K562 (cell line): ENCODE measurements around the gene SEMA3G. TPM values are rescaled to one million over a fixed set of nuclear protein-coding genes. Genes with fewer than 3 reads are reported as not detected.

Experiments
- AFF1 ChIP-seq, 2 experiments: fragments of 450-650 bp; IDR thresholded peaks; 2 replicates each; pipeline ENCODE4 v1.6.1; 2018; ENCODE audit warnings: mild to moderate bottlenecking in 2 of 2, low read depth in 1 of 2; ENCODE audit not compliant: partially characterized antibody in 2 of 2
- ATF7 ChIP-seq: fragments of 450-650 bp; IDR thresholded peaks from 2 replicates; pipeline ENCODE4 v1.7.1; 2014; ENCODE audit warnings: mild to moderate bottlenecking, moderate library complexity
- CHD4 ChIP-seq: fragments of 200-600 bp; sonication (generic); IDR thresholded peaks from 3 replicates; pipeline ENCODE4 v1.6.1; 2012; ENCODE audit warnings: low read depth, mild to moderate bottlenecking, mixed read lengths, low read length, inconsistent platforms; ENCODE audit not compliant: insufficient read depth, insufficient replicate concordance, poor library complexity, severe bottlenecking
- MAFF ChIP-seq: IDR thresholded peaks from 2 replicates; pipeline ENCODE4 v1.6.1; 2012; ENCODE audit warnings: low read length, improper control_type of control experiment
- RBBP5 ChIP-seq: fragments of 200-600 bp; sonication (generic); IDR thresholded peaks from 2 replicates; pipeline ENCODE4 v1.6.1; 2012; ENCODE audit warnings: borderline replicate concordance, mild to moderate bottlenecking, low read length, control low read depth, inconsistent platforms; ENCODE audit not compliant: insufficient read depth, poor library complexity, severe bottlenecking
- SRSF1 ChIP-seq: fragments of 200-400 bp; formaldehyde crosslinking; IDR thresholded peaks from 2 replicates; pipeline ENCODE4 v1.6.1; 2017; ENCODE audit warnings: mild to moderate bottlenecking, low read depth, low read length, moderate library complexity
- ZBTB8A ChIP-seq: fragments of 450-650 bp; IDR thresholded peaks from 2 replicates; pipeline ENCODE4 v1.6.1; 2018; ENCODE audit warnings: mild to moderate bottlenecking, moderate library complexity; ENCODE audit not compliant: partially characterized antibody
- ZNF282 ChIP-seq: sonication (generic); formaldehyde crosslinking; IDR thresholded peaks from 2 replicates; pipeline ENCODE4 v1.8.1; 2023; ENCODE audit warnings: missing genetic modification reagents
- polyA plus RNA-seq, 8 experiments: library from polyadenylated mRNA; depleted of rRNA in 4 of 8; stranded (reverse) in 5 of 8; unstranded in 3 of 8; fragments of >200 nt; fragmentation: Nextera tagmentation in 2 of 8; fragmentation: Illumina TruSeq in 1 of 8; extraction: Ambion mirVana in 2 of 8; extraction: Trizol in 1 of 8; gene quantifications; 2 replicates each; pipeline versions ENCODE4 v1.2.1 to v1.2.3, GENCODE V29; 2011 to 2014; ENCODE audit warnings: inconsistent platforms in 1 of 8, missing spikeins in 1 of 8
- total RNA-seq, 7 experiments: library from RNA; depleted of rRNA in 6 of 7; stranded (reverse); fragments of >200 nt in 6 of 7; fragmentation: Illumina TruSeq in 2 of 7; extraction: Trizol in 2 of 7; gene quantifications; 2 replicates each; pipeline versions ENCODE4 v1.2.1 to v1.2.3, GENCODE V29; 2011 to 2021; ENCODE audit warnings: low replicate concordance in 1 of 7
- TF ChIP-seq, protein P1 (sequence below): fragments of 450-650 bp; IDR thresholded peaks from 2 replicates; pipeline ENCODE4 v1.6.1; 2017; ENCODE audit warnings: antibody characterized with exemption
- TF ChIP-seq, protein P2 (sequence below): fragments of 200-400 bp; formaldehyde crosslinking; IDR thresholded peaks from 2 replicates; pipeline ENCODE4 v1.6.1; 2017; ENCODE audit warnings: mild to moderate bottlenecking, low read depth, low read length, moderate library complexity

SEMA3G gene
- total and polyA plus RNA-seq, 9 of the 15 experiments (the other 6 are each of a cell fraction or from before 2014, with no cell fraction given), result 0.04 to 0.07 (median 0.05) TPM; not detected in 6

- no peak for TF ChIP-seq ZBTB8A
- TF ChIP-seq MAFF, result no peak
- TF ChIP-seq ATF7, result no peak
- TF ChIP-seq ZNF282 (CRISPR knock-in tag), result no peak
- TF ChIP-seq, protein P1, sequence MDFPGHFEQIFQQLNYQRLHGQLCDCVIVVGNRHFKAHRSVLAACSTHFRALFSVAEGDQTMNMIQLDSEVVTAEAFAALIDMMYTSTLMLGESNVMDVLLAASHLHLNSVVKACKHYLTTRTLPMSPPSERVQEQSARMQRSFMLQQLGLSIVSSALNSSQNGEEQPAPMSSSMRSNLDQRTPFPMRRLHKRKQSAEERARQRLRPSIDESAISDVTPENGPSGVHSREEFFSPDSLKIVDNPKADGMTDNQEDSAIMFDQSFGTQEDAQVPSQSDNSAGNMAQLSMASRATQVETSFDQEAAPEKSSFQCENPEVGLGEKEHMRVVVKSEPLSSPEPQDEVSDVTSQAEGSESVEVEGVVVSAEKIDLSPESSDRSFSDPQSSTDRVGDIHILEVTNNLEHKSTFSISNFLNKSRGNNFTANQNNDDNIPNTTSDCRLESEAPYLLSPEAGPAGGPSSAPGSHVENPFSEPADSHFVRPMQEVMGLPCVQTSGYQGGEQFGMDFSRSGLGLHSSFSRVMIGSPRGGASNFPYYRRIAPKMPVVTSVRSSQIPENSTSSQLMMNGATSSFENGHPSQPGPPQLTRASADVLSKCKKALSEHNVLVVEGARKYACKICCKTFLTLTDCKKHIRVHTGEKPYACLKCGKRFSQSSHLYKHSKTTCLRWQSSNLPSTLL, result no peak
- no peak for TF ChIP-seq CHD4
- no peak for TF ChIP-seq RBBP5
- TF ChIP-seq, protein P2, sequence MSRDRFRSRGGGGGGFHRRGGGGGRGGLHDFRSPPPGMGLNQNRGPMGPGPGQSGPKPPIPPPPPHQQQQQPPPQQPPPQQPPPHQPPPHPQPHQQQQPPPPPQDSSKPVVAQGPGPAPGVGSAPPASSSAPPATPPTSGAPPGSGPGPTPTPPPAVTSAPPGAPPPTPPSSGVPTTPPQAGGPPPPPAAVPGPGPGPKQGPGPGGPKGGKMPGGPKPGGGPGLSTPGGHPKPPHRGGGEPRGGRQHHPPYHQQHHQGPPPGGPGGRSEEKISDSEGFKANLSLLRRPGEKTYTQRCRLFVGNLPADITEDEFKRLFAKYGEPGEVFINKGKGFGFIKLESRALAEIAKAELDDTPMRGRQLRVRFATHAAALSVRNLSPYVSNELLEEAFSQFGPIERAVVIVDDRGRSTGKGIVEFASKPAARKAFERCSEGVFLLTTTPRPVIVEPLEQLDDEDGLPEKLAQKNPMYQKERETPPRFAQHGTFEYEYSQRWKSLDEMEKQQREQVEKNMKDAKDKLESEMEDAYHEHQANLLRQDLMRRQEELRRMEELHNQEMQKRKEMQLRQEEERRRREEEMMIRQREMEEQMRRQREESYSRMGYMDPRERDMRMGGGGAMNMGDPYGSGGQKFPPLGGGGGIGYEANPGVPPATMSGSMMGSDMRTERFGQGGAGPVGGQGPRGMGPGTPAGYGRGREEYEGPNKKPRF, result no peak
- TF ChIP-seq AFF1 (IDR thresholded peaks at IDR 0.05; ENCODE audit: low read depth in 1 of 2, partially characterized antibody in 2 of 2), result no peak
- no peak for TF ChIP-seq SRSF1
Observed at GRCh38 chr3:52452570-52453221, 7.8 kb upstream of the SEMA3G start (continued).
